Measurements from ENCODE around the gene PTGDS. TPM values are rescaled to one million over a fixed set of nuclear protein-coding genes. Genes with fewer than 3 reads are reported as not detected.

The PTGDS gene
- total RNA-seq, 1 experiment from 2014 or later = 2.2 TPM

DNA sequence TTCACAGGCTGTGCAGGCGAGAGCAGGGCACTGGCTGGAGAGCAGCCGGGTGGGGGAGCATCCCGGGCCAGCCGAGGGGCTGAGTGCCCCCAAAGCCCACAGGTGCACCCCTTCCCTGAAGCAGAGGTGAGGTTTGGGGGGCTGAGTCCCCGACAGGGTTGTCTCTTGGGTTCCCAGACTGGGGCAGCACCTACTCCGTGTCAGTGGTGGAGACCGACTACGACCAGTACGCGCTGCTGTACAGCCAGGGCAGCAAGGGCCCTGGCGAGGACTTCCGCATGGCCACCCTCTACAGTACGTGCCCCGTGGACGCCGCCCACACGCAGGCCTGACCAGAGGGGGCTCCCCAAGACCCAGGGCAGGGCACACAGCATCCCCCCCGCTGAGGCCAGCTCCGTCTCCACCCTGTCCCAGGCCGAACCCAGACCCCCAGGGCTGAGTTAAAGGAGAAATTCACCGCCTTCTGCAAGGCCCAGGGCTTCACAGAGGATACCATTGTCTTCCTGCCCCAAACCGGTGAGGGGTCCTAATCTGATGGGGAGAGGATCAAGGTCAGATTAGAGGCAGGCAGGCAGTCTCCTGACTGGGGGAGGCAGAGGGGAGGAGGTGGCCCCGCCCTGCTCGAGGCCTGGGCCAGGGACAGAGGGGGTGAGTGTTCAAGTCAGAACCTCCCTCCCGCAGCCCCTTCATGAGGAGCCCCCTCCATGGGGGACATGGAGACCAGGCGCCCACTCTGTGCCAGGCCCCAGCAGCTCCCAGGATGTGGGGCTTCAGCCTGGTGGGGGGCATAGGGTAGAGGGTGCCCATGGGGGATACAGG lies 2.7 kb downstream of the PTGDS start:
- Mint-ChIP-seq H3K36me3 (no peaks in the 10 kb centered on the region), H3K4me3 (no peak overlapping the region), H3K27ac (no peak overlapping the region), H3K4me1 (peaks cover 3% of the 10 kb centered on the region; the same call in 1 of the 2 replicates), H3K9me3 (no peaks in the 10 kb centered on the region), H3K27me3 (ENCODE audit: low read depth) (peaks cover 9% of the 10 kb centered on the region)
- ChIA-PET CTCF (interaction anchor here (0.5 to 6.2 kb wide), 8 partner anchors 32 to 244 kb away, joined by 4 to 117 read pairs (median 16); partner anchors contain the start of genes ABCA2, C8G, FBXW5 and NPDC1), POLR2A (no interaction called here)
- ATAC-seq (no peak), DNase-seq (ENCODE audit: low spot score) (no peak)
- TF ChIP-seq, protein P1, sequence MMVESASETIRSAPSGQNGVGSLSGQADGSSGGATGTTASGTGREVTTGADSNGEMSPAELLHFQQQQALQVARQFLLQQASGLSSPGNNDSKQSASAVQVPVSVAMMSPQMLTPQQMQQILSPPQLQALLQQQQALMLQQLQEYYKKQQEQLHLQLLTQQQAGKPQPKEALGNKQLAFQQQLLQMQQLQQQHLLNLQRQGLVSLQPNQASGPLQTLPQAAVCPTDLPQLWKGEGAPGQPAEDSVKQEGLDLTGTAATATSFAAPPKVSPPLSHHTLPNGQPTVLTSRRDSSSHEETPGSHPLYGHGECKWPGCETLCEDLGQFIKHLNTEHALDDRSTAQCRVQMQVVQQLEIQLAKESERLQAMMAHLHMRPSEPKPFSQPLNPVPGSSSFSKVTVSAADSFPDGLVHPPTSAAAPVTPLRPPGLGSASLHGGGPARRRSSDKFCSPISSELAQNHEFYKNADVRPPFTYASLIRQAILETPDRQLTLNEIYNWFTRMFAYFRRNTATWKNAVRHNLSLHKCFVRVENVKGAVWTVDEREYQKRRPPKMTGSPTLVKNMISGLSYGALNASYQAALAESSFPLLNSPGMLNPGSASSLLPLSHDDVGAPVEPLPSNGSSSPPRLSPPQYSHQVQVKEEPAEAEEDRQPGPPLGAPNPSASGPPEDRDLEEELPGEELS (CRISPR knock-in tag; IDR thresholded peaks at IDR 0.05) = no peak
- no peak for TF ChIP-seq FOXP1 (CRISPR knock-in tag; IDR thresholded peaks at IDR 0.05; ENCODE audit: borderline replicate concordance)
- no peak for TF ChIP-seq OVOL2 (CRISPR knock-in tag; IDR thresholded peaks at IDR 0.05; ENCODE audit: borderline replicate concordance)
- TF ChIP-seq, protein P2, sequence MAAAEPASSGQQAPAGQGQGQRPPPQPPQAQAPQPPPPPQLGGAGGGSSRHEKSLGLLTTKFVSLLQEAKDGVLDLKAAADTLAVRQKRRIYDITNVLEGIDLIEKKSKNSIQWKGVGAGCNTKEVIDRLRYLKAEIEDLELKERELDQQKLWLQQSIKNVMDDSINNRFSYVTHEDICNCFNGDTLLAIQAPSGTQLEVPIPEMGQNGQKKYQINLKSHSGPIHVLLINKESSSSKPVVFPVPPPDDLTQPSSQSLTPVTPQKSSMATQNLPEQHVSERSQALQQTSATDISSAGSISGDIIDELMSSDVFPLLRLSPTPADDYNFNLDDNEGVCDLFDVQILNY (CRISPR knock-in tag; IDR thresholded peaks at IDR 0.05) = no peak
- no peak for TF ChIP-seq FOXK1 (CRISPR knock-in tag; IDR thresholded peaks at IDR 0.05)

DNA sequence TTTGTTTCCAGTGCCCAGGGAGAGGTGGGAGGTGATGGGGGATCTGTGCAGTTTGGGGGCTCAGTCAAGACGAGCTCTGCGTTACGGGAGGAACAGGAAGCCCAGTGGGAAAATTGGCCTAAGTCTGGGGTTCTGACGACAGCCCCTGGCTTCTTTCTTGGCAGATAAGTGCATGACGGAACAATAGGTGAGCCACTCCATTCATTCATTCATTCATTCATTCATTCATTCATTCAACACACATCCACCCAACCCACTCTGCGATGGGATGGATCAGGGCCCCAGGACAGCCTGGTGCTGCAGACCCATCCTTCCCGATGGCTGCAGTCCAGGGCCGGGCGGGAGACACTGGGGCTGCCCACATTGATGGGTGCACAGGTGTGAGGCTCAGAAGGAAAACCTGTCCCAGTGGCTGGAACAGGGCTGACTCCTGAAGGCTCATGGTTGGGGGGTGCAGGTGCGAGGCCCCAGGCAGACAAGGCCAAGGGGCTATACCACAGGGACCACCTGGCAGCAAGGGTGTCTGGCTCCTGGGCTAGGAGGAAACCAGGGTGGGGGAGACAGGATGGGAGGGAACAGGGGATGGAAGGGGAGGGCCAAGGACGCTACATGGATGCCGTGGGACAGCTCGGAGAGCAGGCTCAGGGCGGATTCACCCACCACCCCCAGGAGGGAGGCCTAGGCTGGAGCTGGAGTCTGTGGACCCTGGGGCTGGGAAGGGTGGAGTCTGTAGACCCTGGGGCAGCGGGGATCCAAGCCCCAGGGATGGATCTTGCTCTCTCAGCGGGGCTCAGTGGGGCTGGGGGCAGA lies 3.6 kb downstream of the PTGDS start:
- POLR2A ChIA-PET = interaction anchor here (0.6 kb wide), 1 partner anchor 111 kb away, joined by 5 read pairs; no protein-coding TSS in a partner anchor
- Mint-ChIP-seq H3K27me3 (ENCODE audit: low read depth) (peaks cover 12% of the 10 kb centered on the region), H3K4me1 (peaks cover 3% of the 10 kb centered on the region; the same call in 1 of the 2 replicates), H3K36me3 (no peaks in the 10 kb centered on the region), H3K27ac (no peak overlapping the region), H3K4me3 (no peak overlapping the region), H3K9me3 (no peaks in the 10 kb centered on the region)
- DNase-seq (ENCODE audit: low spot score) (no peak), ATAC-seq (no peak)
- CTCF ChIA-PET = interaction anchor here (0.9 to 1.9 kb wide), 5 partner anchors 33 to 87 kb away, joined by 3 to 10 read pairs (median 7); partner anchors contain the start of gene NPDC1
- TF ChIP-seq ZNF532 (CRISPR knock-in tag; IDR thresholded peaks at IDR 0.05; ENCODE audit: borderline replicate concordance) = no peak
- TF ChIP-seq CREM (CRISPR knock-in tag; IDR thresholded peaks at IDR 0.05) = no peak
- TF ChIP-seq OVOL2 (CRISPR knock-in tag; IDR thresholded peaks at IDR 0.05; ENCODE audit: borderline replicate concordance) = no peak
- TF ChIP-seq SOX15 (CRISPR knock-in tag; IDR thresholded peaks at IDR 0.05) = no peak
- TF ChIP-seq ETV6 (CRISPR knock-in tag; IDR thresholded peaks at IDR 0.05) = no peak
- TF ChIP-seq SMAD4 (CRISPR knock-in tag; IDR thresholded peaks at IDR 0.05) = no peak
- no peak for TF ChIP-seq SP1 (CRISPR knock-in tag; conservative IDR thresholded peaks at IDR 0.05)
- TF ChIP-seq E2F1 (CRISPR knock-in tag; IDR thresholded peaks at IDR 0.05) = no peak
- TF ChIP-seq CTCF (IDR thresholded peaks at IDR 0.05) = no peak
- TF ChIP-seq, protein P3, sequence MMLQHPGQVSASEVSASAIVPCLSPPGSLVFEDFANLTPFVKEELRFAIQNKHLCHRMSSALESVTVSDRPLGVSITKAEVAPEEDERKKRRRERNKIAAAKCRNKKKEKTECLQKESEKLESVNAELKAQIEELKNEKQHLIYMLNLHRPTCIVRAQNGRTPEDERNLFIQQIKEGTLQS (CRISPR knock-in tag; conservative IDR thresholded peaks at IDR 0.05) = no peak
- TF ChIP-seq TP53 (CRISPR knock-in tag; IDR thresholded peaks at IDR 0.05) = no peak
- no peak for TF ChIP-seq ZNF219 (CRISPR knock-in tag; IDR thresholded peaks at IDR 0.05; ENCODE audit: borderline replicate concordance)
- TF ChIP-seq MLX (CRISPR knock-in tag; IDR thresholded peaks at IDR 0.05) = no peak
- TF ChIP-seq, protein P4, sequence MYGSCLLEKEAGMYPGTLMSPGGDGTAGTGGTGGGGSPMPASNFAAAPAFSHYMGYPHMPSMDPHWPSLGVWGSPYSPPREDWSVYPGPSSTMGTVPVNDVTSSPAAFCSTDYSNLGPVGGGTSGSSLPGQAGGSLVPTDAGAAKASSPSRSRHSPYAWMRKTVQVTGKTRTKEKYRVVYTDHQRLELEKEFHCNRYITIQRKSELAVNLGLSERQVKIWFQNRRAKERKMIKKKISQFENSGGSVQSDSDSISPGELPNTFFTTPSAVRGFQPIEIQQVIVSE (CRISPR knock-in tag; IDR thresholded peaks at IDR 0.05; ENCODE audit: borderline replicate concordance) = no peak
